SU-DHL-6 (cell line): ENCODE data around the gene MGMT.

Source experiments
- H2AFZ ChIP-seq: fragments of 200-600 bp; sonication (generic); 2 replicates; pipeline ENCODE4 v1.6.1; 2014; ENCODE audit warnings: low read depth, mild to moderate bottlenecking, moderate library complexity, mixed read lengths, antibody characterized with exemption, low read length; ENCODE audit not compliant: severe bottlenecking
- H3F3A ChIP-seq: fragments of 200-600 bp; shearing (Covaris generic); 2 replicates; pipeline ENCODE4 v1.6.0; 2016; ENCODE audit warnings: antibody characterized with exemption, mild to moderate bottlenecking; ENCODE audit not compliant: insufficient read depth
- H3K27ac ChIP-seq: fragments of 200-600 bp; sonication (generic); 2 replicates; pipeline ENCODE4 v1.5.1; 2016; ENCODE audit warnings: low read depth, mild to moderate bottlenecking, low read length, moderate library complexity, mixed read lengths
- H3K27me3 ChIP-seq: fragments of 200-600 bp; sonication (generic), shearing (Covaris generic); 2 replicates; pipeline ENCODE4 v1.6.0; 2014; ENCODE audit warnings: mild to moderate bottlenecking, low read length
- H3K36me3 ChIP-seq: fragments of 200-600 bp; sonication (generic); 2 replicates; pipeline ENCODE4 v1.6.1; 2014; ENCODE audit warnings: mild to moderate bottlenecking, low read length, mixed read lengths
- H3K4me2 ChIP-seq: fragments of 300-600, 200-600 bp; shearing (Covaris generic), sonication (generic); 2 replicates; pipeline ENCODE4 v1.6.0; 2014; ENCODE audit warnings: low read length, low read depth, mild to moderate bottlenecking; ENCODE audit not compliant: poor library complexity, severe bottlenecking
- H3K4me3 ChIP-seq: fragments of 200-600 bp; sonication (generic); 2 replicates; pipeline ENCODE4 v1.5.1; 2014; ENCODE audit warnings: antibody characterized with exemption, low read length, mild to moderate bottlenecking, mixed read lengths; ENCODE audit not compliant: insufficient read depth, poor library complexity, severe bottlenecking
- H3K79me2 ChIP-seq: fragments of 200-600 bp; sonication (generic); 2 replicates; pipeline ENCODE4 v1.6.1; 2014; ENCODE audit warnings: mild to moderate bottlenecking, low read length, moderate library complexity; ENCODE audit not compliant: insufficient read depth
- H3K9ac ChIP-seq: fragments of 200-600 bp; sonication (generic); 2 replicates; pipeline ENCODE4 v1.7.0; 2014; ENCODE audit warnings: mild to moderate bottlenecking, low read length
- H3K9me2 ChIP-seq: fragments of 200-600 bp; sonication (generic); replicated peaks from 2 replicates; pipeline ENCODE4 v1.6.1; 2014; ENCODE audit warnings: low read length; ENCODE audit not compliant: insufficient read depth
- H3K9me3 ChIP-seq: fragments of 200-600 bp; sonication (generic); 2 replicates; pipeline ENCODE4 v1.6.1; 2014; ENCODE audit warnings: low read length, mixed read lengths; ENCODE audit not compliant: insufficient read depth
- H4K20me1 ChIP-seq: fragments of 200-600 bp; sonication (generic); 2 replicates; pipeline ENCODE4 v1.6.1; 2014; ENCODE audit warnings: low read depth, mild to moderate bottlenecking, antibody characterized with exemption, low read length, moderate library complexity, mixed read lengths
- CTCF ChIP-seq: fragments of 200-600 bp; sonication (generic); IDR thresholded peaks from one replicate; pipeline ENCODE4 v1.5.1; 2017; ENCODE audit warnings: antibody characterized with exemption, mild to moderate bottlenecking, low read length, moderate library complexity; ENCODE audit not compliant: insufficient read depth, poor library complexity, severe bottlenecking
- EZH2phosphoT487 ChIP-seq: fragments of 200-600 bp; sonication (generic), shearing (Covaris generic); conservative IDR thresholded peaks from 2 replicates; pipeline ENCODE4 v1.6.1; 2018; ENCODE audit warnings: mild to moderate bottlenecking, antibody characterized with exemption, low read length, moderate library complexity, mixed read lengths

Gene MGMT

GRCh38 chr10:129552119-129552518 lies 85.1 kb downstream of the MGMT start:
- Histone ChIP-seq H4K20me1 (no peaks in the 10 kb centered on the region), H3K9me2 (no peaks in the 10 kb centered on the region), H3K36me3 (no peaks in the 10 kb centered on the region), H2AFZ (no peak overlapping the region), H3K4me3 (no peak overlapping the region), H3K27ac (no peak overlapping the region), H3K79me2 (no peaks in the 10 kb centered on the region), H3K4me2 (no peak overlapping the region), H3K27me3 (no peaks in the 10 kb centered on the region), H3K9ac (no peak overlapping the region), H3K9me3 (no peaks in the 10 kb centered on the region), H3F3A (no peaks in the 10 kb centered on the region)
- TF ChIP-seq EZH2phosphoT487 (no peak), CTCF (no peak)

DNA sequence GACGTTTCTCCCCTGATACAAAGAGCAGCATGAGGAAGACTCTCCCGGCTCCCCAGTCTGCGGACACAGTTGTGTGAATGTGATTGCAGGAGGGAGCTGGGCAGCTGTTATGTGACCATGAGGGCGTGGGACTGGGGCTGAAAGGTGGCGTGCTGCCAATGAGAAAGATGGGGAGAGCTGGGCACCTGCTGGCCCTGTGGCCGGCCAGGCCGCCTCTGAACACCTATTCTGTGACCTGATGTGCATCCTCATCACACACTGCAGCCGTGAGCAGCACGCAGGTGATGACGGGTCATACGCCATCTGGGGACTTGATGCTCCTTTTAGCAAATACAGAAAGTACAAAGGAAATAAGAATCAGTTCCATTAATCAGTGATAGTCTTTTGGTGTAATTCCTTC lies 86.9 kb downstream of the MGMT start:
- no peak overlapping the region for H3K9ac ChIP-seq
- no peaks in the 10 kb centered on the region for H3K27me3 ChIP-seq
- H3K79me2 ChIP-seq, result no peaks in the 10 kb centered on the region
- H3K9me2 ChIP-seq, result no peaks in the 10 kb centered on the region
- H3F3A ChIP-seq, result no peaks in the 10 kb centered on the region
- no peaks in the 10 kb centered on the region for H3K9me3 ChIP-seq
- no peak overlapping the region for H3K27ac ChIP-seq
- H2AFZ ChIP-seq, result no peak overlapping the region
- TF ChIP-seq EZH2phosphoT487, result no peak
- TF ChIP-seq CTCF, result no peak
- no peak overlapping the region for H3K4me2 ChIP-seq
- H3K4me3 ChIP-seq, result no peak overlapping the region
- H4K20me1 ChIP-seq, result no peaks in the 10 kb centered on the region
- H3K36me3 ChIP-seq, result no peaks in the 10 kb centered on the region

DNA sequence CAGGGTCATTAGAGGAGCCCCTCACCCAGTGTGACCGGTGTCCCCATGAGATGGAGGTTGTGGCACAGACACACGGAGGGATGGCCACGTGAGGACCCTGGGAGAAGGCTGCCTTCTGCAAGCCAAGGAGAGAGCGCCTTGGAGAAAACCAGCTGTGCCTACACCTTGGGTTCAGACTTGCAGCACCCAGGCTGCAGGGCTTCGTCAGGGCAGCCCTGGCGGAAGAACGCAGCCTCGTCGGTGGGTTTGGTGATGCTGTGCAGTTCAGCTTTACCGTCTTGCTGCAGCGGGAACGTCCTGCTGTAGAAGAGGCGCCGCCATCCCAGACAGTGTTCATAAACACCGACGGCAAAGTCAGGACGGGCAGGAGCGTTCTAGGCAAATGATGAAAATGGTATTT lies 89.3 kb downstream of the MGMT start:
- no peak overlapping the region for H3K27ac ChIP-seq
- H3K4me2 ChIP-seq, result no peak overlapping the region
- no peaks in the 10 kb centered on the region for H3K36me3 ChIP-seq
- no peaks in the 10 kb centered on the region for H3K27me3 ChIP-seq
- H4K20me1 ChIP-seq, result no peaks in the 10 kb centered on the region
- H3F3A ChIP-seq, result no peaks in the 10 kb centered on the region
- H2AFZ ChIP-seq, result no peak overlapping the region
- no peaks in the 10 kb centered on the region for H3K9me2 ChIP-seq
- no peaks in the 10 kb centered on the region for H3K79me2 ChIP-seq
- no peak for TF ChIP-seq CTCF
- TF ChIP-seq EZH2phosphoT487, result no peak
- H3K9me3 ChIP-seq, result no peaks in the 10 kb centered on the region
- no peak overlapping the region for H3K9ac ChIP-seq
- H3K4me3 ChIP-seq, result no peak overlapping the region

DNA sequence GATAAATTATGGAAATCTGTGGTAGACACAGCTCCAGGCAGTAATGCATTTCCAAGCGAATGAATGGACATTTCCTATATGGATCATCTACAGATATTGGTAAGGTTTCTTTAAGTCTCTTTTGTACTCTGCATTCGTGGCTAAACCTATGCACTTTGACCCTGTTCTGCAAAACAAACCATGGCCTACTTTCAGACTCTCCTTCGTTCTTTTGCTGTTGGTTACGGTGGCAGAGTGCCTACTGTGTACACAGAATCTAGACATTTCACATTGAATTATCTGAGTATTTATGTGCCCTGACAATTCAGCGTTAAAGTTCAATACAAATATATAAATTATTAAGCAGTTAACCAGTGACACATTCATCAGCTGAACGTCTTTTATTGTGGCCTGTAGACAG lies 93.3 kb downstream of the MGMT start:
- no peak overlapping the region for H3K9ac ChIP-seq
- no peak overlapping the region for H3K27ac ChIP-seq
- no peak overlapping the region for H3K4me2 ChIP-seq
- H3K27me3 ChIP-seq, result no peaks in the 10 kb centered on the region
- H3K9me2 ChIP-seq, result no peaks in the 10 kb centered on the region
- no peak overlapping the region for H3K4me3 ChIP-seq
- H3K36me3 ChIP-seq, result no peaks in the 10 kb centered on the region
- TF ChIP-seq EZH2phosphoT487 (no peak), CTCF (no peak)
- H4K20me1 ChIP-seq, result no peaks in the 10 kb centered on the region
- H3F3A ChIP-seq, result no peaks in the 10 kb centered on the region
- no peak overlapping the region for H2AFZ ChIP-seq
- H3K79me2 ChIP-seq, result no peaks in the 10 kb centered on the region
- H3K9me3 ChIP-seq, result no peaks in the 10 kb centered on the region
